Type B pancreatic cell (in vitro differentiated cells): ENCODE measurements around the gene PMPCA. TPM values are rescaled to one million over a fixed set of nuclear protein-coding genes. Genes with fewer than 3 reads are reported as not detected.

Source experiments
- DNase-seq: peaks from one replicate; pipeline ENCODE4 v3.0.0; 2021; ENCODE audit warnings: mixed read lengths; ENCODE audit not compliant: unreplicated experiment; ENCODE audit errors: extremely low spot score
- H3K27ac Mint-ChIP-seq: 2 replicates; pipeline ENCODE4 v1.8.0; 2021; ENCODE audit warnings: mild to moderate bottlenecking, mixed read lengths
- H3K27me3 Mint-ChIP-seq: 2 replicates; pipeline ENCODE4 v1.8.0; 2021; ENCODE audit warnings: mixed read lengths
- H3K36me3 Mint-ChIP-seq: 2 replicates; pipeline ENCODE4 v1.8.0; 2021; ENCODE audit warnings: mixed read lengths
- H3K4me1 Mint-ChIP-seq: one replicate; pipeline ENCODE4 v1.8.0; 2021; ENCODE audit warnings: mixed read lengths; ENCODE audit not compliant: unreplicated experiment
- H3K4me3 Mint-ChIP-seq: 2 replicates; pipeline ENCODE4 v1.8.0; 2021; ENCODE audit warnings: mild to moderate bottlenecking, mixed read lengths
- H3K9me3 Mint-ChIP-seq: 2 replicates; pipeline ENCODE4 v1.8.0; 2021; ENCODE audit warnings: mixed read lengths
- CTCF ChIP-seq: fragments of 200-600 bp; sonication (generic); conservative IDR thresholded peaks from 2 replicates; pipeline ENCODE4 v1.5.0; 2021; ENCODE audit warnings: antibody characterized with exemption, mild to moderate bottlenecking
- total RNA-seq: library from RNA; stranded (reverse); gene quantifications from 2 replicates; pipeline ENCODE4 v1.2.1, GENCODE V29; 2021; ENCODE audit warnings: low replicate concordance

PMPCA gene
- total RNA-seq, 1 donor from 2014 or later, result 68.1 TPM

- H3K4me3 Mint-ChIP-seq, result no peak overlapping the region
- H3K36me3 Mint-ChIP-seq, result peaks cover 10% of the 10 kb centered on the region
- H3K27ac Mint-ChIP-seq, result no peak overlapping the region
- H3K4me1 Mint-ChIP-seq, result peaks cover 2% of the 10 kb centered on the region
- DNase-seq, result no peak
- H3K27me3 Mint-ChIP-seq, result no peaks in the 10 kb centered on the region
- no peaks in the 10 kb centered on the region for H3K9me3 Mint-ChIP-seq
- TF ChIP-seq CTCF, result no peak
Measured at GRCh38 chr9:136416914-136417313, 6.5 kb downstream of the PMPCA start.

- Mint-ChIP-seq H3K27ac (no peak overlapping the region), H3K4me1 (no peaks in the 10 kb centered on the region), H3K9me3 (no peaks in the 10 kb centered on the region), H3K36me3 (peaks cover 7% of the 10 kb centered on the region), H3K4me3 (no peak overlapping the region), H3K27me3 (no peaks in the 10 kb centered on the region)
- DNase-seq, result no peak
- no peak for TF ChIP-seq CTCF
Measured at GRCh38 chr9:136418182-136419091, 8.0 kb downstream of the PMPCA start.

- peaks cover 7% of the 10 kb centered on the region for H3K36me3 Mint-ChIP-seq
- no peak overlapping the region for H3K27ac Mint-ChIP-seq
- no peaks in the 10 kb centered on the region for H3K4me1 Mint-ChIP-seq
- no peaks in the 10 kb centered on the region for H3K9me3 Mint-ChIP-seq
- no peak for DNase-seq
- H3K4me3 Mint-ChIP-seq, result no peak overlapping the region
- no peak for TF ChIP-seq CTCF
- H3K27me3 Mint-ChIP-seq, result no peaks in the 10 kb centered on the region
Measured at GRCh38 chr9:136419092-136419420, 8.6 kb downstream of the PMPCA start.

- Mint-ChIP-seq H3K4me1 (no peaks in the 10 kb centered on the region), H3K27ac (no peak overlapping the region), H3K27me3 (no peaks in the 10 kb centered on the region), H3K4me3 (no peak overlapping the region), H3K9me3 (no peaks in the 10 kb centered on the region), H3K36me3 (peaks cover 4% of the 10 kb centered on the region)
- DNase-seq, result no peak
- no peak for TF ChIP-seq CTCF
Measured at GRCh38 chr9:136421791-136422190, 11.3 kb downstream of the PMPCA start.

- Mint-ChIP-seq H3K27ac (no peak overlapping the region), H3K27me3 (no peaks in the 10 kb centered on the region), H3K4me1 (no peaks in the 10 kb centered on the region), H3K4me3 (no peak overlapping the region), H3K9me3 (no peaks in the 10 kb centered on the region), H3K36me3 (peaks cover 5% of the 10 kb centered on the region)
- TF ChIP-seq CTCF, result no peak
- DNase-seq, result no peak
Measured at GRCh38 chr9:136422876-136423275, 12.4 kb downstream of the PMPCA start.
